Liver (tissue), 3 donors: ENCODE data around the gene EPB41L1.

Source experiments
- ATF3 ChIP-seq: IDR thresholded peaks from 2 replicates; pipeline ENCODE4 v1.6.1; 2016; ENCODE audit warnings: antibody characterized with exemption
- GABPA ChIP-seq, 2 donors: IDR thresholded peaks in 1 of 2; conservative IDR thresholded peaks in 1 of 2; 2 replicates each; pipeline ENCODE4 v1.6.1; 2016; ENCODE audit warnings: antibody characterized with exemption in 2 of 2, mild to moderate bottlenecking in 1 of 2, moderate library complexity in 1 of 2
- MAX ChIP-seq: IDR thresholded peaks from 2 replicates; pipeline ENCODE4 v1.6.1; 2016; ENCODE audit warnings: antibody characterized with exemption
- RAD21 ChIP-seq, 2 donors: IDR thresholded peaks; 2 replicates each; pipeline ENCODE4 v1.6.1; 2016; ENCODE audit warnings: antibody characterized with exemption in 2 of 2, mild to moderate bottlenecking in 2 of 2
- REST ChIP-seq: IDR thresholded peaks from 2 replicates; pipeline ENCODE4 v1.6.1; 2016; ENCODE audit warnings: antibody characterized with exemption, mild to moderate bottlenecking
- TAF1 ChIP-seq: conservative IDR thresholded peaks from 2 replicates; pipeline ENCODE4 v1.6.1; 2016; ENCODE audit warnings: antibody characterized with exemption, mild to moderate bottlenecking
- TF ChIP-seq, protein P1 (sequence below): fragments of 150-350 bp; IDR thresholded peaks from 2 replicates; pipeline ENCODE4 v1.5.1; 2017; ENCODE audit warnings: improper control_type of control experiment, low read depth, low read length; ENCODE audit not compliant: missing input control
- TF ChIP-seq, protein P2 (sequence below): IDR thresholded peaks from 2 replicates; pipeline ENCODE4 v1.6.1; 2016; ENCODE audit warnings: antibody characterized with exemption
- donor health status: healthy.
- donor health status: healthy.

DNA sequence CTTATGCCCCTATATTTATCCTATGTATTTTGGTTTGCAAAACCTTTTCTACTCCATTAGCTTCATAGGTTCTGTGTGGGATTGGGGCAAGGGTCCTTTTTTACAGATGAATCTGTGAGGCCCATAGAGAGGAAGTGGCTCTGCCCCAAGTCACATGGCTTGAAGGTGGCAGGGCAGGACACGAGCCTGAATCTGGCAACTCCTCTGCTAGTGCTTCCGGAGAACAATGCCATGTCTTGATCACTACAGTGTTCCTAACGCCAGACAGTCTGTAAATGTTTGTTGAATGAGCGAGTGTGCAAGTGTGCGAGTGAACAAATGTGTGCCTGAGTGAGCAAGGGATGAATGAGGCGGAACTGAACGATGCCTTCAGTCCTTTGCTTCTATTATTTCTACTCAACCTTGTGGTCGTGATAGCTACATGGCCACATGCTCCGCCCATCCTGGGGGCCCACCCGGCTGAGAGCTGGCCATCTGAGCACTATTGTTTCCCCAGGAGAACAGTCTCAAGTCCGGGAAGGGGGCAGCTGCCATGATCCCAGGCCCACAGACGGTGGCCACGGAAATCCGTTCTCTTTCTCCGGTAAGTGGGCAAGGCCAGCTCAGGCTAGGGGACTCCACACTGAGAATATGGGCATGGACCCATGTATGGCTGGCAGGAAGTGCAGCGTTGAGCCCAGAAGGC is 64.0 kb downstream of the EPB41L1 start:
- TF ChIP-seq, protein P1, sequence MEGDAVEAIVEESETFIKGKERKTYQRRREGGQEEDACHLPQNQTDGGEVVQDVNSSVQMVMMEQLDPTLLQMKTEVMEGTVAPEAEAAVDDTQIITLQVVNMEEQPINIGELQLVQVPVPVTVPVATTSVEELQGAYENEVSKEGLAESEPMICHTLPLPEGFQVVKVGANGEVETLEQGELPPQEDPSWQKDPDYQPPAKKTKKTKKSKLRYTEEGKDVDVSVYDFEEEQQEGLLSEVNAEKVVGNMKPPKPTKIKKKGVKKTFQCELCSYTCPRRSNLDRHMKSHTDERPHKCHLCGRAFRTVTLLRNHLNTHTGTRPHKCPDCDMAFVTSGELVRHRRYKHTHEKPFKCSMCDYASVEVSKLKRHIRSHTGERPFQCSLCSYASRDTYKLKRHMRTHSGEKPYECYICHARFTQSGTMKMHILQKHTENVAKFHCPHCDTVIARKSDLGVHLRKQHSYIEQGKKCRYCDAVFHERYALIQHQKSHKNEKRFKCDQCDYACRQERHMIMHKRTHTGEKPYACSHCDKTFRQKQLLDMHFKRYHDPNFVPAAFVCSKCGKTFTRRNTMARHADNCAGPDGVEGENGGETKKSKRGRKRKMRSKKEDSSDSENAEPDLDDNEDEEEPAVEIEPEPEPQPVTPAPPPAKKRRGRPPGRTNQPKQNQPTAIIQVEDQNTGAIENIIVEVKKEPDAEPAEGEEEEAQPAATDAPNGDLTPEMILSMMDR, result no peak
- TF ChIP-seq GABPA (IDR thresholded peaks at IDR 0.05 in 1 of 2, conservative IDR thresholded peaks at IDR 0.05 in 1 of 2) (no peak), TAF1 (no peak), RAD21 (IDR thresholded peaks at IDR 0.05) (no peak), REST (no peak), MAX (no peak), ATF3 (no peak)
- TF ChIP-seq, protein P2, sequence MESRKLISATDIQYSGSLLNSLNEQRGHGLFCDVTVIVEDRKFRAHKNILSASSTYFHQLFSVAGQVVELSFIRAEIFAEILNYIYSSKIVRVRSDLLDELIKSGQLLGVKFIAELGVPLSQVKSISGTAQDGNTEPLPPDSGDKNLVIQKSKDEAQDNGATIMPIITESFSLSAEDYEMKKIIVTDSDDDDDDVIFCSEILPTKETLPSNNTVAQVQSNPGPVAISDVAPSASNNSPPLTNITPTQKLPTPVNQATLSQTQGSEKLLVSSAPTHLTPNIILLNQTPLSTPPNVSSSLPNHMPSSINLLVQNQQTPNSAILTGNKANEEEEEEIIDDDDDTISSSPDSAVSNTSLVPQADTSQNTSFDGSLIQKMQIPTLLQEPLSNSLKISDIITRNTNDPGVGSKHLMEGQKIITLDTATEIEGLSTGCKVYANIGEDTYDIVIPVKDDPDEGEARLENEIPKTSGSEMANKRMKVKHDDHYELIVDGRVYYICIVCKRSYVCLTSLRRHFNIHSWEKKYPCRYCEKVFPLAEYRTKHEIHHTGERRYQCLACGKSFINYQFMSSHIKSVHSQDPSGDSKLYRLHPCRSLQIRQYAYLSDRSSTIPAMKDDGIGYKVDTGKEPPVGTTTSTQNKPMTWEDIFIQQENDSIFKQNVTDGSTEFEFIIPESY, result no peak
